GM12878 (cell line): ENCODE data around the gene DGKA. TPM values are rescaled to one million over a fixed set of nuclear protein-coding genes. Genes with fewer than 3 reads are reported as not detected.

Source experiments
- ASH2L ChIP-seq: fragments of 300-600, 200-600 bp; sonication (generic); IDR thresholded peaks from 2 replicates; pipeline ENCODE4 v1.6.1; 2017; ENCODE audit warnings: low read depth, mild to moderate bottlenecking, borderline replicate concordance
- EZH2 ChIP-seq: IDR thresholded peaks from 2 replicates; pipeline ENCODE4 v1.6.1; 2012; ENCODE audit warnings: low read depth, mild to moderate bottlenecking, control low read depth, inconsistent platforms, low read length, borderline replicate concordance; ENCODE audit not compliant: control insufficient read depth
- FOS ChIP-seq: IDR thresholded peaks from 3 replicates; pipeline ENCODE4 v1.6.1; 2011; ENCODE audit warnings: borderline replicate concordance; ENCODE audit not compliant: insufficient read length; ENCODE audit errors: extremely low read depth
- FOXM1 ChIP-seq: IDR thresholded peaks from 2 replicates; pipeline ENCODE4 v1.6.1; 2012; ENCODE audit warnings: low read depth, mild to moderate bottlenecking, inconsistent platforms, low read length, moderate library complexity
- LARP7 ChIP-seq: fragments of 450-650 bp; IDR thresholded peaks from 2 replicates; pipeline ENCODE4 v1.6.1; 2017; ENCODE audit warnings: mild to moderate bottlenecking
- MYC ChIP-seq: IDR thresholded peaks from 2 replicates; pipeline ENCODE4 v1.6.1; 2011; ENCODE audit warnings: mild to moderate bottlenecking, low read length, moderate library complexity, inconsistent platforms; ENCODE audit not compliant: insufficient read depth, insufficient replicate concordance, insufficient read length, severe bottlenecking
- NR2C2 ChIP-seq: IDR thresholded peaks from 2 replicates; pipeline ENCODE4 v1.6.1; 2011; ENCODE audit warnings: borderline replicate concordance, low read depth; ENCODE audit not compliant: control insufficient read depth, insufficient read length
- POLR2AphosphoS5 ChIP-seq: IDR thresholded peaks from 2 replicates; pipeline ENCODE4 v1.6.1; 2011; ENCODE audit warnings: mild to moderate bottlenecking, low read length, inconsistent platforms
- RAD51 ChIP-seq: fragments of 450-650 bp; IDR thresholded peaks from 2 replicates; pipeline ENCODE4 v1.6.1; 2016; ENCODE audit warnings: moderate library complexity, mild to moderate bottlenecking, inconsistent platforms
- SIN3A ChIP-seq: IDR thresholded peaks from 2 replicates; pipeline ENCODE4 v1.6.1; 2012; ENCODE audit warnings: low read depth, low read length, improper control_type of control experiment
- SMAD5 ChIP-seq: IDR thresholded peaks from 2 replicates; pipeline ENCODE4 v1.6.1; 2016; ENCODE audit warnings: antibody characterized with exemption, low read depth
- SRF ChIP-seq, 2 experiments: IDR thresholded peaks; 2 replicates each; pipeline ENCODE4 v1.6.1; 2011; ENCODE audit warnings: low read depth in 2 of 2, low read length in 2 of 2, mild to moderate bottlenecking in 1 of 2, moderate library complexity in 1 of 2
- STAT3 ChIP-seq: IDR thresholded peaks from 2 replicates; pipeline ENCODE4 v1.6.1; 2011; ENCODE audit warnings: low read depth, low read length, improper control_type of control experiment
- TCF3 ChIP-seq: IDR thresholded peaks from 2 replicates; pipeline ENCODE4 v1.6.1; 2012; ENCODE audit warnings: low read depth, mild to moderate bottlenecking, low read length, borderline replicate concordance; ENCODE audit not compliant: insufficient read depth
- YBX1 ChIP-seq: fragments of 450-650 bp; IDR thresholded peaks from 2 replicates; pipeline ENCODE4 v1.6.1; 2016; ENCODE audit warnings: antibody characterized with exemption
- ZBED1 ChIP-seq: IDR thresholded peaks from 2 replicates; pipeline ENCODE4 v1.6.1; 2016; ENCODE audit warnings: borderline replicate concordance
- ZZZ3 ChIP-seq: IDR thresholded peaks from 2 replicates; pipeline ENCODE4 v1.6.1; 2011; ENCODE audit warnings: low read depth; ENCODE audit not compliant: control insufficient read depth, insufficient read length
- polyA plus RNA-seq, 11 experiments: library from polyadenylated mRNA; depleted of rRNA in 4 of 11; unstranded in 6 of 11; stranded (reverse) in 5 of 11; fragments of >200 nt; fragmentation: Nextera tagmentation in 4 of 11; fragmentation: Illumina TruSeq in 1 of 11; extraction: Ambion mirVana in 4 of 11; extraction: Trizol in 1 of 11; gene quantifications; 1 replicate in 1 of 11; 2 replicates in 10 of 11; pipeline versions ENCODE4 v1.2.1 to v1.2.3, GENCODE V29; 2011 to 2016; ENCODE audit warnings: inconsistent platforms in 2 of 11, missing spikeins in 2 of 11, low read depth in 1 of 11
- total RNA-seq, 4 experiments: library from RNA; depleted of rRNA in 3 of 4; stranded (reverse); fragments of >200 nt in 3 of 4; fragmentation: Illumina TruSeq in 1 of 4; extraction: Trizol in 1 of 4; gene quantifications; 2 replicates each; pipeline versions ENCODE4 v1.2.1 to v1.2.3, GENCODE V29; 2013 to 2021

Gene DGKA
- total and polyA plus RNA-seq, 10 of the 15 experiments (the other 5 are each of a cell fraction or from before 2014, with no cell fraction given): 14.0 to 65.5 (median 37.1) TPM

- TF ChIP-seq LARP7 (peak; percentile 41; the same call in 1 of the 2 replicates), FOS (no peak), YBX1 (no peak), ZBED1 (no peak), ASH2L (no peak), SRF (IDR thresholded peaks at IDR 0.05; ENCODE audit: low read depth in 2 of 2, low read length in 2 of 2) (no peak), EZH2 (no peak), NR2C2 (no peak), SMAD5 (no peak; the same call in 1 of the 2 replicates), RAD51 (no peak), ZZZ3 (no peak), POLR2AphosphoS5 (peak; percentile 79), STAT3 (no peak), FOXM1 (no peak), TCF3 (no peak), MYC (no peak), SIN3A (no peak)
Observed at GRCh38 chr12:55966408-55967281, 35.7 kb downstream of the DGKA start, which contains the start of gene CDK2 (continued).
